ENCODE measurements around the gene RGS3. TPM values are rescaled to one million over a fixed set of nuclear protein-coding genes. Genes with fewer than 3 reads are reported as not detected.

RGS3 gene
- total and polyA plus RNA-seq, 2 experiments from 2014 or later = 44.5 to 48.6 TPM

DNA sequence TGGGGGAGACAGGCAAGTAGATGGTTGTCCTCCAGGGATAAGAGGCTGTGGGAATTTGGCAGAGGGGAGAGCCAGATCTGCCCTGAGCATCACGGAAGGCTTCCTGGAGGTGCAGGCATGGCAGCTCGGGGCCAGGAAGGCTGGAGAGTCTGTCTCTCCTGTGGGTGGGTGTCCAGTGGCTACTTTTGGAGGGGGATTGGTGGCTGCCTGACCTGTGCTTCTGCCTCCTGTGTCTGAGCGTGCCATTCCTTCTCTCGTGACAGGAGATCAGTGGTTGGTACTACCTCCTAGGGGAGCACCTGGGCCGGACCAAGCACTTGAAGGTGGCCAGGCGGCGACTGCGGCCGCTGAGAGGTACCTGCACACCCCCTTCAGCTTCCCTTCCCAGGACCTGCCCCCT lies 33.5 kb downstream of the RGS3 start:
- no peak for TF ChIP-seq EZH2 (IDR thresholded peaks at IDR 0.05; ENCODE audit: insufficient read depth, poor library complexity, severe bottlenecking)
- no peak for TF ChIP-seq EZH2phosphoT487 (IDR thresholded peaks at IDR 0.05; ENCODE audit: insufficient read depth, low read depth)
- H3K9me3 ChIP-seq (ENCODE audit: low read depth) = no peaks in the 10 kb centered on the region
- no peak overlapping the region for H3K4me2 ChIP-seq (ENCODE audit: unreplicated experiment)
- peaks cover 7% of the 10 kb centered on the region; the same call in 1 of the 2 replicates for H3F3A ChIP-seq (ENCODE audit: insufficient read depth)
- no peaks in the 10 kb centered on the region for H4K20me1 ChIP-seq (ENCODE audit: insufficient read depth)
- WGBS, 2 experiments (ENCODE audit: low coverage in 1 of 2, low lambda C conversion rate in 2 of 2, missing lambda C conversion rate in 2 of 2) = 89 to 92% methylated on average over 8 to 9 of the region's 9 CpGs
- no peak overlapping the region for H3K9ac ChIP-seq
- H2AFZ ChIP-seq = no peak overlapping the region
- no peaks in the 10 kb centered on the region for H3K36me3 ChIP-seq (ENCODE audit: low read depth)
- no peak for DNase-seq
- no peaks in the 10 kb centered on the region for H3K9me2 ChIP-seq (ENCODE audit: insufficient read depth)
- no peaks in the 10 kb centered on the region for H3K79me2 ChIP-seq (ENCODE audit: insufficient read depth)
- no peaks in the 10 kb centered on the region for H3K27me3 ChIP-seq (replicated peaks; ENCODE audit: insufficient read depth)
- peaks cover 8% of the 10 kb centered on the region for H3K4me1 ChIP-seq (ENCODE audit: insufficient read depth)
- in situ Hi-C loops (cut with MboI) = no loop called here
- no peak overlapping the region for H3K4me3 ChIP-seq
- no peak overlapping the region for H3K27ac ChIP-seq

DNA sequence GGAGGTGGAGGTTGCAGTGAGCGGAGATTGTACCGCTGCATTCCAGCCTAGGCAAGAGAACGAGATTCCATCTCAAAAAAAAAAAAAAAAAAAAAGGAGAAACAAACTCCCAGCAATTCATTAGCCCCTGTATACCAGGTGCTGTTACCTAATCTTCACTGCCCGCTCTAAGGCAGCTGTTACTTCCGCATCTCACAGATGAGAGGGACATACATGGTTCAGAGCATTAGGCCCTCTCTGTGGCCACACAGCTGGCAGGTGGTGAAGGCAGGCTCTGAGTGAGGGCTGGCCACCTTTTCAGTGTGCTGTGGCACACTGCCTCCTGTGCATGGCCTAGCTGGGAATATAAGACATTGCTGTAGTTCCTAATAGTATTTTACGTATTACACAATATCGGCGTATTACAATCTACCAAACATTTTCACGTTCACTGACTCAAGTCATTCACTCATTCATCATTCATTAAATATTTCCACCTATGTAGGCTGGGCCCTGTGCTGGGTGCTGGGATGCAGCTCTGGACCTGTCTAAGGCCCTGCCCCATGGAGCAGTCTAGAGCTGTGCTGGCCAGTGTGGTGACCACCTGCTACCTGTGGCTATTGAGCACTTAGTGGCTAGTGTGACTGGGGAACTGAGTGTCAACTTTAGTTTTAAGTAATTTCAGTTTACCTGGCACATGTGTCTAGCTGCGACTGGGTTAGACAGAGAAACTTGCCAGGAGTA lies 35.8 kb downstream of the RGS3 start:
- Histone ChIP-seq H3K9me3 (ENCODE audit: low read depth) (no peaks in the 10 kb centered on the region), H3K27me3 (replicated peaks; ENCODE audit: insufficient read depth) (no peaks in the 10 kb centered on the region), H3F3A (ENCODE audit: insufficient read depth) (no peaks in the 10 kb centered on the region), H2AFZ (no peak overlapping the region), H3K9me2 (ENCODE audit: insufficient read depth) (no peaks in the 10 kb centered on the region), H3K79me2 (ENCODE audit: insufficient read depth) (no peaks in the 10 kb centered on the region), H4K20me1 (ENCODE audit: insufficient read depth) (no peaks in the 10 kb centered on the region), H3K27ac (no peak overlapping the region), H3K36me3 (ENCODE audit: low read depth) (no peaks in the 10 kb centered on the region), H3K4me1 (ENCODE audit: insufficient read depth) (no peaks in the 10 kb centered on the region), H3K4me2 (ENCODE audit: unreplicated experiment) (no peak overlapping the region), H3K4me3 (no peak overlapping the region), H3K9ac (no peak overlapping the region)
- WGBS, 2 experiments (ENCODE audit: low coverage in 1 of 2, low lambda C conversion rate in 2 of 2, missing lambda C conversion rate in 2 of 2) = 91 to 92% methylated on average over 10 of the region's 10 CpGs
- DNase-seq = no peak
- TF ChIP-seq EZH2phosphoT487 (IDR thresholded peaks at IDR 0.05; ENCODE audit: insufficient read depth, low read depth) = no peak
- TF ChIP-seq EZH2 (IDR thresholded peaks at IDR 0.05; ENCODE audit: insufficient read depth, poor library complexity, severe bottlenecking) = no peak
- in situ Hi-C loops (cut with MboI) = no loop called here

DNA sequence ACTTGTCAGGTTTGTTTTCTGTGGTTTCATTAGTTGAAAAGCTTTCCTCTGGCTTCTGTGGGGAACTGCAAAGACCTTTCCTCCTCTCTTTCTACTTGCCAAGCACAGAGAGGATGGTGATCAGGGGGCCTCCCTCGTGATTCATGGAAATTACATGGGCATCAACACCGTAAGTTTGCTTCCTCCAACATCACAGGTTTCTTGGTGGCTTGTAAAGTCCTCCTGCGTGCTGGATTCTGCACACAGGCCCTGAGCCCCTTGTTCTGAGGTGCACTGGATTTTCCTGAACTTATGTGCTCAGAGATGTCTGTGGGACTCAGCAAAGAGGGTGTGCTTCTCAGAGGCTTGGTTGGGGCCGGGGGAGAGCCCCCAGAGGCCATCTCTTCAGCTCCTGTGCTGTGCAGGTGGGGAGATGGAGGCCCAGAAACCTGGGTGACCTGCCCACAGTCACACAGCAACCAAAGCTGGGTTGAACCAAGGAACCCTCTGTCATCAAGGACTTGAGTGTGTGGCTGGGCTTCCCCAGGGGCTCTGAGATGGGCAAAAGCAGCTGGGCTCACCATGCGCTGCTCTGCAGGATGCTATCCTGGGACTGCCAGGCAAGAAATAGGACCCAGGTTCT lies 36.5 kb downstream of the RGS3 start:
- Histone ChIP-seq H3F3A (ENCODE audit: insufficient read depth) (no peaks in the 10 kb centered on the region), H4K20me1 (ENCODE audit: insufficient read depth) (no peaks in the 10 kb centered on the region), H3K4me3 (no peak overlapping the region), H3K9me3 (ENCODE audit: low read depth) (no peaks in the 10 kb centered on the region), H2AFZ (no peak overlapping the region), H3K9ac (no peak overlapping the region), H3K27ac (no peak overlapping the region), H3K79me2 (ENCODE audit: insufficient read depth) (no peaks in the 10 kb centered on the region), H3K9me2 (ENCODE audit: insufficient read depth) (no peaks in the 10 kb centered on the region), H3K4me2 (ENCODE audit: unreplicated experiment) (no peak overlapping the region), H3K36me3 (ENCODE audit: low read depth) (no peaks in the 10 kb centered on the region), H3K4me1 (ENCODE audit: insufficient read depth) (no peaks in the 10 kb centered on the region), H3K27me3 (replicated peaks; ENCODE audit: insufficient read depth) (no peaks in the 10 kb centered on the region)
- WGBS, 2 experiments (ENCODE audit: low coverage in 1 of 2, low lambda C conversion rate in 2 of 2, missing lambda C conversion rate in 2 of 2) = 82 to 87% methylated on average over 5 of the region's 5 CpGs
- no peak for DNase-seq
- in situ Hi-C loops (cut with MboI) = no loop called here
- TF ChIP-seq EZH2phosphoT487 (IDR thresholded peaks at IDR 0.05; ENCODE audit: insufficient read depth, low read depth) = no peak
- no peak for TF ChIP-seq EZH2 (IDR thresholded peaks at IDR 0.05; ENCODE audit: insufficient read depth, poor library complexity, severe bottlenecking)

DNA sequence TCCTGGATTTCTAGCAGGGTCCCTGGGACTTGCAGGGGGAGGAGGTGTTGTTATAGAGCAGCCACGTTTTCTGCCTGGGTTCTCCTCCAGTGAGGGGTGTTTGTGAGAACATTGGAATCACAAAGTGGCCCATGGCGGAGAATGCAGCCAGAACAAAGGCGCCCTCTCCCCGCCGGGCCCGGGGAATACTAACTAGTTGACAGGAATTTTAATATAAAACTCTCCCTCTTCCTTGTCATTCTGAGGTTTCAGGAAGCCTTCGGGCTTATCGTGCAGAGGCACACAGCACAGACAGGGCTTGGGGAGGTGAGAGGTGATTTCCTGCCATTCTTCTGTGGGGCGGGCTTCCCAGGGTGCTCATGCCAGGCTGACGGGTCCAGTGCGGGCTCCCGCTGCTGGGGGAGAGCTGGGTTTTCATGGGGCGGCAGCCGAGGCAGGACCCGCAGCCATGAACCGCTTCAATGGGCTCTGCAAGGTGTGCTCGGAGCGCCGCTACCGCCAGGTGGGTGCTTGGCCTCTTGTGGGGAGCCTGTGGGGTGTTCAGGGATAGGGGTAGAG lies 37.7 kb downstream of the RGS3 start:
- no peaks in the 10 kb centered on the region for H3K4me1 ChIP-seq (ENCODE audit: insufficient read depth)
- H3F3A ChIP-seq (ENCODE audit: insufficient read depth) = no peaks in the 10 kb centered on the region
- no peaks in the 10 kb centered on the region for H3K9me2 ChIP-seq (ENCODE audit: insufficient read depth)
- no peak overlapping the region for H3K4me3 ChIP-seq
- 82 to 84% methylated on average over 20 of the region's 20 CpGs for WGBS, 2 experiments (ENCODE audit: low coverage in 1 of 2, low lambda C conversion rate in 2 of 2, missing lambda C conversion rate in 2 of 2)
- no peaks in the 10 kb centered on the region for H3K36me3 ChIP-seq (ENCODE audit: low read depth)
- in situ Hi-C loops (cut with MboI) = no loop called here
- no peak for TF ChIP-seq EZH2 (IDR thresholded peaks at IDR 0.05; ENCODE audit: insufficient read depth, poor library complexity, severe bottlenecking)
- no peak overlapping the region for H3K27ac ChIP-seq
- DNase-seq = no peak
- no peaks in the 10 kb centered on the region for H3K79me2 ChIP-seq (ENCODE audit: insufficient read depth)
- no peak overlapping the region for H2AFZ ChIP-seq
- H3K27me3 ChIP-seq (replicated peaks; ENCODE audit: insufficient read depth) = no peaks in the 10 kb centered on the region
- no peaks in the 10 kb centered on the region for H3K9me3 ChIP-seq (ENCODE audit: low read depth)
- H3K4me2 ChIP-seq (ENCODE audit: unreplicated experiment) = no peak overlapping the region
- H3K9ac ChIP-seq = no peak overlapping the region
- H4K20me1 ChIP-seq (ENCODE audit: insufficient read depth) = no peaks in the 10 kb centered on the region

All from GM23248 (cell line).